Stimulated activated memory B cell treated with anti-CD40 and anti-IgM and Interleukin-4, amounts not matched to agents 10 μg/mL and 1 μg/mL and 100 μg/mL, for 72 hours (primary cell): ENCODE measurements around the gene INPP5K.

Experiments
- ATAC-seq: fragments of 150-1000 bp; cut with Tn5 transposase; 2 replicates; pipeline ENCODE4 v1.10.0; 2021
- H3K27ac Mint-ChIP-seq: one replicate; pipeline ENCODE4 v1.8.0; 2022; ENCODE audit warnings: mild to moderate bottlenecking, mixed read lengths
- H3K27me3 Mint-ChIP-seq: one replicate; pipeline ENCODE4 v1.8.0; 2022; ENCODE audit warnings: mixed read lengths
- H3K36me3 Mint-ChIP-seq: one replicate; pipeline ENCODE4 v1.8.0; 2022; ENCODE audit warnings: mixed read lengths
- H3K4me1 Mint-ChIP-seq: one replicate; pipeline ENCODE4 v1.8.0; 2022; ENCODE audit warnings: mixed read lengths
- H3K4me3 Mint-ChIP-seq: one replicate; pipeline ENCODE4 v1.8.0; 2022; ENCODE audit warnings: mild to moderate bottlenecking, moderate library complexity, mixed read lengths
- H3K9me3 Mint-ChIP-seq: one replicate; pipeline ENCODE4 v1.8.0; 2022; ENCODE audit warnings: mixed read lengths

The INPP5K gene

GRCh38 chr17:1554751-1555540, 38.5 kb upstream of the INPP5K start:
- no peak for ATAC-seq
- H3K9me3 Mint-ChIP-seq, result no peaks in the 10 kb centered on the region
- H3K27me3 Mint-ChIP-seq, result no peaks in the 10 kb centered on the region
- peaks cover 35% of the 10 kb centered on the region for H3K36me3 Mint-ChIP-seq
- H3K4me1 Mint-ChIP-seq, result peaks cover 74% of the 10 kb centered on the region
- H3K27ac Mint-ChIP-seq, result peak overlapping the region; percentile 69
- H3K4me3 Mint-ChIP-seq, result peak overlapping the region; percentile 48

- Mint-ChIP-seq H3K27me3 (no peaks in the 10 kb centered on the region), H3K4me1 (peaks cover 61% of the 10 kb centered on the region), H3K36me3 (peaks cover 49% of the 10 kb centered on the region), H3K27ac (peak overlapping the region; percentile 69), H3K4me3 (peak overlapping the region; percentile 15), H3K9me3 (no peaks in the 10 kb centered on the region)
- no peak for ATAC-seq
These were observed 37.2 kb upstream of the INPP5K start for GRCh38 chr17:1553354-1554266.

- peak overlapping the region; percentile 31 for H3K27ac Mint-ChIP-seq
- ATAC-seq, result no peak
- H3K36me3 Mint-ChIP-seq, result peaks cover 55% of the 10 kb centered on the region
- H3K9me3 Mint-ChIP-seq, result no peaks in the 10 kb centered on the region
- no peak overlapping the region for H3K4me3 Mint-ChIP-seq
- H3K27me3 Mint-ChIP-seq, result no peaks in the 10 kb centered on the region
- peaks cover 55% of the 10 kb centered on the region for H3K4me1 Mint-ChIP-seq
These were observed 36.5 kb upstream of the INPP5K start for GRCh38 chr17:1552932-1553331.

- H3K36me3 Mint-ChIP-seq, result peaks cover 57% of the 10 kb centered on the region
- H3K27ac Mint-ChIP-seq, result peak overlapping the region; percentile 55
- no peaks in the 10 kb centered on the region for H3K27me3 Mint-ChIP-seq
- ATAC-seq, result no peak
- peaks cover 46% of the 10 kb centered on the region for H3K4me1 Mint-ChIP-seq
- H3K9me3 Mint-ChIP-seq, result no peaks in the 10 kb centered on the region
- H3K4me3 Mint-ChIP-seq, result peak overlapping the region; percentile 19
These were observed 35.3 kb upstream of the INPP5K start for GRCh38 chr17:1551741-1552140.

GRCh38 chr17:1548032-1548431, 31.6 kb upstream of the INPP5K start:
- no peak overlapping the region for H3K27ac Mint-ChIP-seq
- ATAC-seq, result no peak
- H3K4me1 Mint-ChIP-seq, result peaks cover 24% of the 10 kb centered on the region
- no peak overlapping the region for H3K4me3 Mint-ChIP-seq
- H3K9me3 Mint-ChIP-seq, result no peaks in the 10 kb centered on the region
- H3K27me3 Mint-ChIP-seq, result no peaks in the 10 kb centered on the region
- H3K36me3 Mint-ChIP-seq, result peaks cover 67% of the 10 kb centered on the region

- no peaks in the 10 kb centered on the region for H3K27me3 Mint-ChIP-seq
- no peak overlapping the region for H3K27ac Mint-ChIP-seq
- H3K36me3 Mint-ChIP-seq, result peaks cover 71% of the 10 kb centered on the region
- H3K9me3 Mint-ChIP-seq, result no peaks in the 10 kb centered on the region
- no peak overlapping the region for H3K4me3 Mint-ChIP-seq
- peaks cover 12% of the 10 kb centered on the region for H3K4me1 Mint-ChIP-seq
- ATAC-seq, result no peak
These were observed 30.0 kb upstream of the INPP5K start for GRCh38 chr17:1546292-1546922.

GRCh38 chr17:1545618-1546017, 29.2 kb upstream of the INPP5K start:
- no peak for ATAC-seq
- Mint-ChIP-seq H3K9me3 (no peaks in the 10 kb centered on the region), H3K27me3 (no peaks in the 10 kb centered on the region), H3K36me3 (peaks cover 70% of the 10 kb centered on the region), H3K4me1 (peaks cover 12% of the 10 kb centered on the region), H3K4me3 (no peak overlapping the region), H3K27ac (no peak overlapping the region)

- Mint-ChIP-seq H3K27me3 (no peaks in the 10 kb centered on the region), H3K4me1 (peaks cover 12% of the 10 kb centered on the region), H3K36me3 (peaks cover 69% of the 10 kb centered on the region), H3K27ac (no peak overlapping the region), H3K4me3 (no peak overlapping the region), H3K9me3 (no peaks in the 10 kb centered on the region)
- ATAC-seq, result no peak
These were observed 25.9 kb upstream of the INPP5K start for GRCh38 chr17:1542316-1542715.

GRCh38 chr17:1541367-1541904, 25.0 kb upstream of the INPP5K start:
- peaks cover 69% of the 10 kb centered on the region for H3K36me3 Mint-ChIP-seq
- ATAC-seq, result no peak
- H3K9me3 Mint-ChIP-seq, result no peaks in the 10 kb centered on the region
- no peaks in the 10 kb centered on the region for H3K27me3 Mint-ChIP-seq
- H3K4me1 Mint-ChIP-seq, result peaks cover 12% of the 10 kb centered on the region
- H3K27ac Mint-ChIP-seq, result no peak overlapping the region
- H3K4me3 Mint-ChIP-seq, result no peak overlapping the region

- ATAC-seq, result no peak
- Mint-ChIP-seq H3K27me3 (no peaks in the 10 kb centered on the region), H3K4me3 (no peak overlapping the region), H3K4me1 (peaks cover 7% of the 10 kb centered on the region), H3K36me3 (peaks cover 56% of the 10 kb centered on the region), H3K27ac (no peak overlapping the region), H3K9me3 (no peaks in the 10 kb centered on the region)
These were observed 23.4 kb upstream of the INPP5K start for GRCh38 chr17:1539811-1540210.

- Mint-ChIP-seq H3K4me1 (peaks cover 16% of the 10 kb centered on the region), H3K36me3 (peaks cover 58% of the 10 kb centered on the region)
- no peak for ATAC-seq
These were observed 19.3 kb upstream of the INPP5K start for GRCh38 chr17:1535737-1536136.

GRCh38 chr17:1533661-1534325, 17.4 kb upstream of the INPP5K start:
- Mint-ChIP-seq H3K4me3 (no peak overlapping the region), H3K27me3 (no peaks in the 10 kb centered on the region), H3K36me3 (peaks cover 53% of the 10 kb centered on the region), H3K27ac (peak overlapping the region; percentile 3), H3K4me1 (peaks cover 24% of the 10 kb centered on the region), H3K9me3 (no peaks in the 10 kb centered on the region)
- ATAC-seq, result no peak

More at GRCh38 chr17:1535737-1536136, 19.3 kb upstream of the INPP5K start:
- H3K9me3 Mint-ChIP-seq, result no peaks in the 10 kb centered on the region
- no peak overlapping the region for H3K27ac Mint-ChIP-seq
- H3K27me3 Mint-ChIP-seq, result no peaks in the 10 kb centered on the region
- H3K4me3 Mint-ChIP-seq, result no peak overlapping the region

GRCh38 chr17:1532836-1533602, 16.6 kb upstream of the INPP5K start:
- H3K27ac Mint-ChIP-seq, result peak overlapping the region; percentile 3
- peak; percentile 73 for ATAC-seq
- H3K4me1 Mint-ChIP-seq, result peaks cover 24% of the 10 kb centered on the region
- no peak overlapping the region for H3K4me3 Mint-ChIP-seq
- H3K27me3 Mint-ChIP-seq, result no peaks in the 10 kb centered on the region
- H3K9me3 Mint-ChIP-seq, result no peaks in the 10 kb centered on the region
- peaks cover 52% of the 10 kb centered on the region for H3K36me3 Mint-ChIP-seq

GRCh38 chr17:1529863-1530262, 13.5 kb upstream of the INPP5K start:
- Mint-ChIP-seq H3K4me3 (no peak overlapping the region), H3K27me3 (no peaks in the 10 kb centered on the region), H3K36me3 (peaks cover 56% of the 10 kb centered on the region), H3K9me3 (no peaks in the 10 kb centered on the region), H3K27ac (no peak overlapping the region), H3K4me1 (peaks cover 24% of the 10 kb centered on the region)
- no peak for ATAC-seq
